SH-SY5Y (cell line): ENCODE results near the gene UVRAG.

ENCODE experiments used
- GATA2 ChIP-seq: IDR thresholded peaks from 2 replicates; pipeline ENCODE4 v1.6.1; 2011; ENCODE audit warnings: mild to moderate bottlenecking, low read depth, low read length
- GATA3 ChIP-seq: IDR thresholded peaks from 2 replicates; pipeline ENCODE4 v1.6.1; 2011; ENCODE audit warnings: low read depth, mild to moderate bottlenecking, low read length, moderate library complexity

The UVRAG gene

DNA sequence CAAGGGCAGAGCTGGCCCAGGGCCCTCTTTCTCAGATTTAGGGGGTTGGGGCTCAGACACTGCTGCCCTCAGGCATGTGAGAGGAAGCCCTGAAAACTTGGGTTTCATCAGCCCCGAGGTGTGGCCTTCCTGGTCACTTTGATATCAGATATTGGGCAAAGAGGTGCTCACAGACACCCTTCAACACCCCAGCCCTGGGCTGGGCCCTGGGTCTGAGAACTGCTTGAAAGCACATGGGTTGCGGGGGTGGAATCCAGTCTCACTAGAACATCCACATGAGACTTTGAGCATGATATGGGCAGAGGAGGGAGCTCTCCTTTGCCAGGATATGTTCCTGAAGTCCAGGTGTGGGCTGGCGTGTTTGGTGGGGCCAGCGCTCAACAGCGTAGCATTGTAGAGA, 36.0 kb upstream of the UVRAG start:
- TF ChIP-seq GATA3 (no peak), GATA2 (no peak)

GRCh38 chr11:75779960-75780359, 35.0 kb upstream of the UVRAG start:
- TF ChIP-seq GATA3 = no peak
- no peak for TF ChIP-seq GATA2

DNA sequence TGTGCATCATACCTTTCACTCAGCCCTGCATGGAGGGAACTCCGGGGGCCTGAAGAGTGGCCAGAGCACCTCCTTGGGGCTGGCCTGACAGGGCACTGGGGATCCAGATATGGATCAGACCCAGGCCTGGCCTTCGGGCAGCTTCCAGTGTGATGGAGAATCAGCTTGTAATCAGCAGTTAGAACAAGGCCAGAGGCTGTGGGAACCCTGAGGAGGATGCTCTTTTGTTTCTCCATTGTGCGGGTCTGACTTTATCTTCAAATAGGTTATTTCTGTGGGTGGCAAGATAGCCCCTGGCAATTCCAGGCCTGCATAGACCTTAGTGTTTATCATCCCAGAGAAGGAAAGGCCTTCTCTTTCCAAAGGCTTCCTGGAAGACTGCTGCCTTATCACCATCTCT, 34.1 kb upstream of the UVRAG start:
- TF ChIP-seq GATA2 (peak; percentile 45; the same call in 1 of the 2 replicates), GATA3 (no peak)

DNA sequence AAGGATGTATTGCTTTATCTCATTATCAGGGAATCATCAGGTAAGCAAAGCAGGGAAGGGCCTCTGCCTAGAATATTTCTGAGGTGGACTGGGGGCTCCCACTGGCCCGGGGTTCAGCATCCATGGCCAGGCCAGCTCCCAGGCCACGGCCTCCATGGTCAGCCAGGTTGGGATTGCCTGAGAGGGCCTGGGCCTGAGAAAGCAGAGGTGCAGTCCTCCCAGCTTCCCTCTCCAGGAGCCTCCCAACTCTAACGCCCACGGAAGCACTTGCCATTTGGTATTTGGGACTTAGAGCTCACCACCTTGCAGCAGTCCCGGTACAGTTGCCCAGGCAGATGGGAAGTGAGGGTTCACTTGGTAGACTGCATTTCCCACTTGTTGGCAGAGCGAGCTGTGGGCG, 33.7 kb upstream of the UVRAG start:
- TF ChIP-seq GATA3 (no peak), GATA2 (no peak)

- TF ChIP-seq GATA3 (no peak), GATA2 (no peak)
Measured at GRCh38 chr11:75781831-75782230, 33.2 kb upstream of the UVRAG start.

GRCh38 chr11:75782540-75783263, 32.3 kb upstream of the UVRAG start:
- TF ChIP-seq GATA2 (no peak), GATA3 (no peak)

- TF ChIP-seq GATA3 (no peak), GATA2 (no peak)
Measured at GRCh38 chr11:75783416-75784084, 31.5 kb upstream of the UVRAG start.

DNA sequence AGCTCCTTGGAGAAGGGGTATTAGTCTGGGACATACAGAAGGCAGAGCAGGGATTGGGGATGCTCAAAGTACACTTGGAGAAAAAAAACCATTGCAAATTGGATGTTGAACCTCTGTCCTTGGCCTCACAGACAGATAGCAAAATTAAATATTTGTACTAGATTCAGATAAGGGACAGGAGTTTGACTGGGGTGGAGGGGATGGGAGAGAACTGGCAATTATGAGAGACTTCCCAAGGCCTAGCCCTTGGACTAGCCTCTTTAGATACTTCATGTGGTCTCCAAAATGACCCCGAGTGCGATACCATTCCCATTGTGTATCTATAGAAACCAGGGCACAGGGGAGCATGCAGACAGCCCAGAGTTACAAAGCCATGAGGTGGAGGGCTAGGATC, 30.9 kb upstream of the UVRAG start:
- TF ChIP-seq GATA2 (no peak), GATA3 (no peak)

GRCh38 chr11:75784506-75784905, 30.5 kb upstream of the UVRAG start:
- no peak for TF ChIP-seq GATA2
- TF ChIP-seq GATA3 = no peak

- TF ChIP-seq GATA2 (no peak), GATA3 (no peak)
Measured at GRCh38 chr11:75785187-75785586, 29.8 kb upstream of the UVRAG start.

DNA sequence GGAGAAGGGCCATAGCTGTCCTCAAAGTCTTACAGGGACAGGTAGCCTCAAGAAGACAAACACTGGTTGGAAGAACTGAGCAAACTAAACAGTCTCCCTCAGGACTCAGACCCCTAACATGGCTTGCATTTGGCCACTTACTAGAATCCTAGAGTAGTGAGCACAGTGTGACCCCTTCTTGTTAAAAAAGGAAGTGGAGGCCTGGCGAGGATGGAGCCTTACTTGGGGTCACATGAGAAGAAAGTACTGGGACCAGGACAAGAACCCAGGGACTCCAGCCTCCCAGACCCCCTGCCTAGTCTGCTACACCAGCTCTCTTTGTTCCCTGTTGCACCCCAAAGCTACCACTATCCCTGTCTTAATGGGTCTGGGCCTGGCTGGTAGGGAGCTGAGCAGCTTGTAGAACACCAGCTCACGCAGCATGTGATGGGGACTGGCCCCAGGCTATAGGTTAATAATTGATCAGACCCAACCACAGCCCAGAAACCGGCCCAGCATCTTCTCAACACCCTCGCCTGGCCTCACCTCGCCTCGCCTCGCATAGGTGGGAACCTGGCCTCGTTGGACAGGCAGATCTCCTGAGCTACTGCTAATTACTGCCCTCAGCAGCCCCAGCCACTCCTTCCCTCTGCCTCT, 28.8 kb upstream of the UVRAG start:
- TF ChIP-seq GATA2 (no peak), GATA3 (no peak)

- TF ChIP-seq GATA3 (no peak), GATA2 (no peak)
Measured at GRCh38 chr11:75789521-75789920, 25.5 kb upstream of the UVRAG start.

DNA sequence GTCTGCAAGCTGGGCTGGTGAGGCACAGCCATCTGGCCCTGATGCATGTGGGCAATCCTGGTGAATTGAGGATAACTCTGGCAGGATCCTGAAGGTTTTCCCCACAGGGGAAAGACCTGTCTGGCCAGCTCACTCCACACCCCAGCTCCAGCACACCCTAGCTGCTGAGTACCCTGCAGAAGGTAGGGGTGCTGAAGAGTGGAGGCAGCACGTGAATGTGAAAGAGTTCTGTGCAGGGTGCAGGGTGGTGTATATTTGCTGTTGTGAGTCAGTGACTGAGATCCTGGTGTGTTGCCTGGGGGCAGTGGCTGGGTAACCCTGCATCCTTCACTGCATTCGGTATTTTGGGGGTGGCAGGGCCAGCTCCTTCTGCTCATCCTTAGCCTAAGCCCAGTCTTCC, 24.0 kb upstream of the UVRAG start:
- TF ChIP-seq GATA2 (no peak), GATA3 (no peak)

DNA sequence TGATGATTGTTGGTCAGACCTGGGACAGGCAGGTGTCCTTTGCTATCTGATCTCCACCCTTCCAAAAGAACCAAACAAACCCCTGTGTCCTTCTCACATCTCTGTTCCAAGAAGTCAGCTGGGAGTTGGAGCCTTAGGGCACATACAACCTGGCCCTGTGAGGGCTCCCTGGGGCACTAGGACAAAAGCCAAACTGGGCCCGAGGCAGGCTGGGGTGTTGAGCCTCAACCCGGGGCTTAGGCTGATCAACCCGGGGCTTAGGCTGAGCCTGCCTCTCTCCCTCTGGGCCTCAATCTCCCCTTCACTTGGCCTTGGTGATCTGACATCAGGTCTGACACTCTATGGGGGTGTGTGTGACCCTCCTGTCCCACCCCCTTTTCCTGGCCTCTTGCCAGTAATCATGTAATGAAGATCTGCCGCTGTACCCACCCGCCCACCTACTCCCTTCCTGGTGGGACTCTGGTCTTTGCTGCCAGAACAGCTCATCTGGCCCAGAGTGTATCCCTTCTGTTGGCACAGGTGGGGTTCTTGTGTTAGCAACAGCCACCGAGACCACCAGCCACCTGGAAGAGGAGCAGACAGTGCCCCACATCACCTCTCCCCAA, 22.8 kb upstream of the UVRAG start:
- no peak for TF ChIP-seq GATA2
- TF ChIP-seq GATA3 = no peak
